GM21360 (cell line): ENCODE measurements around the gene FRS2.

Experiments
- ATAC-seq: cut with Tn5 transposase; IDR thresholded peaks from one replicate; pipeline ENCODE4 v1.9.1; 2021; ENCODE audit warnings: mild to moderate bottlenecking, moderate library complexity; ENCODE audit not compliant: unreplicated experiment

The FRS2 gene

GRCh38 chr12:69500631-69501030 lies 30.4 kb downstream of the FRS2 start:
- no peak for ATAC-seq

DNA sequence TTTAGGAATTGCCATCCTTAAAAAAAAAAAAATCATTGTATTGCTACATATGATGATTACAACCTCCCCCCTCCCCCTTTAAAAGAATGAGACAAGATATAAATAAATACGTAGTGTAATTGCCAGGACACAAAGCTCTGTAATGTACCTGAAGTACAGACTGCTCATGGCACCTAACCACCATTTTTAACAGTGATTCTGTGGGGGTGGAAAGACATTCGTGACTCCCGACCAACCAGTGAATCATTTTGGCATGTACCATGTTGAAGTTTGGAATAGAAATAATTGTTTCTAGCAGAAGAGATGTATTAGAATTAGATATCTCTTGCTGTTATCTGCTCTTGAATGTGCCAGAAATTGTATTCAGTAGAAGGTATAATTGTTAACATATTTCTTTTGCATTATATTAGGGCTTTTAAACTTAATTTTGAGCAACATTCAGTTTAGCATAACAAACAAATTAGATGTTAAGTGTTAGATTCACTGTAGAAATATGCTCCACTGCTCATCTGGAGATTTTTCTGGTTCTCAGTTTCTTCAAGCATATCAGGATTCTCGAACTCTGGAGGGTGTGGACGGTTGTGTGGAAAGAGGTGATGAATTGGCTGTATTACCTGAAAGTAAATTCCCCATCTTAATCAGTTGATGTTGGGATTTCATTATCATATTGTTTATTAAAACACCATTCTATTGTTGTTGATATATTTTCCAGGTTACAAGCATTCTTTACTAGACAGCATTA lies 31.1 kb downstream of the FRS2 start:
- no peak for ATAC-seq

DNA sequence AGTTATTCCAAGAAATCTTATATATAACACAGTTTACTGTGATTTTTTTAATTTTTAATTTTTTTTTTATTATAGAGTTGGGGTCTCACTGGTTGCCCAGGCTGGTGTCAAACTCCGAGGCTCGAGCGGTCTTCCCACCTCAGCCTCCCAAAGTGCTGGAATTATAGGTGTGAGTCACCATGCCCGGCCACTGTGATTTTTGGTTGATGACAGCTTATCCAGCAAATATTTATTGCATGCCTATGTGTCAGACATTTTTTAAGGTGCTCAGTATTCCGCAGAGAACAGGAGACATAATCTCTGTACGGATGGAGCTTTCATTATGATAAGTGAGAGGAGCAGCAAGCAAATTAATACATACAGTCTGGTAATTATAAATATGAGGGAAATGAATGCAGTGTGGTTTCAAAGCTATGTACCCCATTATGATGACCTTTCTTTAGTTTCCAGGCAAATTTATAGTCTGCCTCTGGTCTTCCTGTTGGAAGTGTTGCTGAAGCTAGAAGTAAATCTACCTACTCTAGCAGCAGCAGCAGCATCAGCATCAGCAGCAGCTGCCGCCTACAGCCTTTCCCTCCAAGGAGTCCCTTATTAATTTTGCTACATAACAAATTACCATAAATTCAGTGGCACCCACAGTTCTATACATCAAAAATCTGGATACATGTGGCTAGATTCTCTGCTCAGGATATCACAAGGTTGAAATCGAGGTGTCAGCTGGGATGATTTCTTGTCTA lies 32.3 kb downstream of the FRS2 start:
- no peak for ATAC-seq

GRCh38 chr12:69508091-69508490 lies 37.9 kb downstream of the FRS2 start:
- ATAC-seq = no peak

DNA sequence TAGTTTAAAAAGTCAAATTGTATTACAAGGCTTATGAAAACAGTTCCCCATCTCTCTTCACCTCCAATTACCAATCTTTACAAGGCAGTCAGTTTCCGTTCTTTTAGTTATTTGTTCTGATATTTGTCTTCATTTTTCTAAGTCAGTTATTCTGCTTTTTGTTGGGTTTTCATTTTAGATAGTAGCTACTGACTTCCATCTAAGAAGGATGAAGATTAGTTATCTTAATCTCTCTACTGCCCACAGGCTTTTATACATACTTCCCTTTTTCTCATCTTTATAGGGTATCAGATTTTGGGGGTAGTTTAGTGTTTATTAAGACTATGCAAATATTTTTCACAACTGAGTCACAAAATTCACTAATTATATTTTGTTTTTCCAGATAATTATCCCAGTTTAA lies 38.4 kb downstream of the FRS2 start:
- ATAC-seq = no peak

- ATAC-seq = no peak
Observed at GRCh38 chr12:69509308-69509736, 39.1 kb downstream of the FRS2 start.

DNA sequence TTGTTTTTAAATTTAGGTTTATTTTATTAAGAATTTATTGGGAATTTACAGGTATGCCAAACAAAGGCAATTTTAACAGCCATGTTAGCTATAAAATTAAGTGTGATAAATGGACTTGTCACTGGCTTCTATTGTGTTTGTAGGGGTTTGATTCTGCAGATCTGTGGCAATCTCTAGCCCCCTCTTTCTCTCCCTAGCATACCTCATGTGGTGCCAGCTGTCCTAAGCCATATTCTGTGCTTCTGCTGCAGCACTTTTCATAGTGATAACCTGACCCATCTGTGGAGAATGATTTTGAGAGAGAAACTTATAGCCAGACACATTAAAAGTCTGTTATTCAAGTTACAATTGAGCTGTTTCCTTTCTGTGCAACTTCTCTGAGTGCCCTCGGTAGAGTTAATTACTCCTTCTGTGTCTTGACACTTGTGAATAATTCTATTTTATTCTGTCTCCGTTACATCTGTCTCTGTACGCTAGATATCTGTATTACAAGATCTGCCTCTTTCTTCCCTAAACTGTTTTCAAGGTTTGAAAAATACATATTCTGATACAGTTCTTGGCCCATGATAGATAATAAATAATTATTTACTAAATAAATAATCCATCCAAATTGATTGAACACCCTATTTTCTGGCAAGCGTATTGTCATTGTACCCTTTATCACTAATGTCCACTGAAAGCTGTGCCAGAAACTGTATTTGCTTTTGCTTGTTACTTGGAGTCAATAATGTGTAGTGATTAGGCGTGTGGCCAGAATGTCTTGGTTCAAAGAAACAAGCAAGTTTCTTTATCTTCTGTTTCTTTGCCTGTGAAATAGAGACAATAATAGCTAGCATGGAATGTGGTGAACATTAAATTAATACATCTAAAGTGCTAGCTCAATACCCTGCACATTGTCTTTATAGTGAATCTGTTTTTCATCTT lies 40.0 kb downstream of the FRS2 start:
- no peak for ATAC-seq

DNA sequence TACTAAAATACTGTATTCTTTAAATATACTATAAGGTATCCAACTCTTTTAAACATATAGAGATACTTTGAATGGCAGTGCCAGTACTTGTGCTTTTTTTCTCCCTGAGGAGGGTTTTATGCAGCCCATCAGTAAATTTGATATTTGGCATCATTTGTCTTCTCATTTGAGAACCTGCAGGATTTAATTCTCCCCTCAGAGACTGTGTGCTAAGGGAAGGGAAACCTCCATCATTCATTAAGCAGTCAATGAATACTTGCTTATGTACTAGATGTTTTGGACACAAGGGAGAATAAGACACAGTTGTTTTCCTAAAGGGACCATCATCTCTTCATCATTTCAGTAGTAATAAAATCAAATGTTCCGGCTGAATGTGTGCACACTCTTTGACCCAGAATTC lies 40.8 kb downstream of the FRS2 start:
- ATAC-seq = no peak

GRCh38 chr12:69511469-69512267 lies 41.5 kb downstream of the FRS2 start:
- ATAC-seq = no peak

DNA sequence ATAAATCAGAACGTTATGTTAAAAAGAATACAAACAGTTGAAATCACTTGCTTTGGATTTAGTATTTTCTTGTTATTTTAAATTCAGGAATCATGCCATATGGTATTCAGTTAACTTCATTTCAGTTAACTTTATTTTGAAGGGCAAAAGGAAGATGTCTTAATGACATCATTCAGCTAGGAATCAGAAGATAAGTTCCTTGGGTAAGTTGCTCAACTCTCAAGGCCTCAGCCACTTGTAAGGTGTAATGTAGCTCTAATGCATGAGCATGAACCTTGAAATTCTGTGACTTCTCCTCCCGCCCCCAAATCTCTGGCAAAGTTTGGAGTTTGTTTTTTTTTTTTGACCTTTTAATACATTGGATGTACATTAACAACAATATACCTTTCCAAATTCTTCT lies 42.6 kb downstream of the FRS2 start:
- no peak for ATAC-seq

DNA sequence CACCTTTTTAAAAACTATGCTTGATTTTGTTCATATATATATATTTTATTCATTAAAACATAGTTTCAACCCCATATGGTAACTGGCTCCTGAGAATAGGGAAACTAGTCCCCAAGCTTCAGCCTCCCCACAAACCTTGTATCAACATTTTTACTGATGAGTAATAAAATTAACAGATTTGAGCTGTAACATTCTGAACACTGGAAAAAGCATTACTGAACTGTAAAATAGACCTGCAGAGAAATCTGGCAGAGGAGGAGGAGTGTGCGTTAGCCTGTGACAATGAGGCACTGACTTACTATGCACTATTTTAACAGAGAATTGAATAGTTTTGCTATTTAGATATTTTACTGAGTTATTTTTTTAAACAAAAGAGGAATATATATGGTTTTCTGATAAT lies 43.1 kb downstream of the FRS2 start:
- ATAC-seq = no peak

- no peak for ATAC-seq
Observed at GRCh38 chr12:69514111-69514510, 43.9 kb downstream of the FRS2 start.

GRCh38 chr12:69514845-69515244 lies 44.7 kb downstream of the FRS2 start:
- ATAC-seq = no peak

DNA sequence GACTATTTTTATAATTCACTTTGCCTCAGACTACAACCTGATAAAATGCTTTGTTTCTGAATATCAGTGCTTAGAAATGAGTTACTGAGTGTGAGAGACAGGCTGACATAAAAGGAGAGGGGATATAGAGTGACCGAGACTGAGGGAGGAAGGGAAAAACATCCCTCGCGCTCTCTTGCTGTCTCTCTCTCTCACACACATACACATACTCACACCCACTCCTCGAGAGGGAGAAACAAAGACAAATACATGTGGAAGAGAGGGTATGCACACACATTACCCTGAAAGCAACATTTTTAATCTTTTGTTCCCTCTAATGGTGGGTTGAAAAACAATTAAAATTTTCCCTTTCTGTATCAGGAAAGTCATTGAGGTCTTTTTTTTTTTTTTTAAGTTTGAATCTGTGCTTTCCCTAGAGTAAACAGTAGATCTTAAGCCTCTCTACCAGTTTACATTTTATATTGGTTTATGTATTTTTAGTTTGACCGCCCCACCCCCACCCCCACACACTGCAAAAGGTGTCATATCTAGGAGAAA lies 45.3 kb downstream of the FRS2 start:
- ATAC-seq = no peak

GRCh38 chr12:69516950-69517349 lies 46.8 kb downstream of the FRS2 start:
- no peak for ATAC-seq

DNA sequence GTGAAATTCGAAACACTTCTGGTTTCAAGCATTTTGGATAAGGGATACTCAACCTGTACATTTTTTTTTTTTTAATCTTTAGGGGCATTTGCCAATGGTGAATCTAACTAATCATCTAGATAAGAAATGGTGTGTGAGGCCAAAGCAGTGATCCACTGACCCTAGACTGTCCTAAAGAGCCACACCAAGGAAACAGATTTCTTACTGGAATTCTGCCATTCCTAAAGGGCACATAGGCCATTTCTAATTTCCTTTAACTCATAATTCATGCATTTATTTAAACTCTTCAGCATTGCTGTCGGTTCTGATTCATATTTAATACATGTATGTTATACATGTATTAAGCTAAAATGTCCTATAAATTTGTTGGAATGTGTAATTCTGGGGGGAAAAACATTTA lies 47.2 kb downstream of the FRS2 start:
- ATAC-seq = no peak

- no peak for ATAC-seq
Observed at GRCh38 chr12:69519871-69520270, 49.7 kb downstream of the FRS2 start.

DNA sequence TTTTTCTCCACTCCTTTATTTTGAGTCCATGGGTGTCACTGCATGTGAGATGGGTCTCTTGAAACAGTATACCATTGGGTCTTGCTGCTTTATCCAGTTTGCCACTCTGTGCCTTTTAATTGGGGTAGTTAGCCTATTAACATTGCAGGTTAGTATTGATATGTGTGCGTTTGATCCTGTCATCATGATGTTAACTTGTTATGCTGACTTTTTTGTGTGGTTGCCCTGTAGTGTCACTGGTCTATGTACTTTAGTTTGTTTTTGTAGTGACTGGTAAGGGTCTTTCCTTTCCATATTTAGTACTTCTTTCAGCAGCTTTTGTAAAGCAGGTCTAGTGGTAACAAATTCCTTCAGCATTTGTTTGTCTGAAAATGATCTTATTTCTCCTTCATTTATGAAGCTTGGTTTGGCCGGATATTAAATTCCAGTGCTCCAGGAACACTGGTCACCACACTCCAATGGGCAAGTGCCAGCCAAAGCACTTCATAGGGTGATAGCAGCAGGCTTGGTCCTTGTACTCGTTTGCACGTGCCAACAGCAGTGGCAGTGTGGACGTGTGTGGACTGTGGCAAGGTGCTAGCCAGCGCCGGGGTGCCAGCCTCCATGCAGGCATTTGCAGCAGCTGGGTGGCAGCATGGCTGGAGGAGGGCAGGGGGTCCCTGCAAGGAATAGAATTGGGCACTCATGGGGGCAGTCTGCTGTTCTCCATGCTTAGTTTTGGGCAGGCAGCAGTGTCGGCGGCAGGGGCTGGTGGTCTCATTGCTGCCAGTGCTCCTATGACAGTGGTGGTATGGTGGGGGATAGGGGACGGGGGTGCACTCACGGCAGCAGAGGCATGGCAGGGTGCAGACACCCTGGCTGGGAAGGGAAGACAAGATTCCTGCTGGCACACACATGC lies 53.5 kb downstream of the FRS2 start:
- ATAC-seq = no peak

DNA sequence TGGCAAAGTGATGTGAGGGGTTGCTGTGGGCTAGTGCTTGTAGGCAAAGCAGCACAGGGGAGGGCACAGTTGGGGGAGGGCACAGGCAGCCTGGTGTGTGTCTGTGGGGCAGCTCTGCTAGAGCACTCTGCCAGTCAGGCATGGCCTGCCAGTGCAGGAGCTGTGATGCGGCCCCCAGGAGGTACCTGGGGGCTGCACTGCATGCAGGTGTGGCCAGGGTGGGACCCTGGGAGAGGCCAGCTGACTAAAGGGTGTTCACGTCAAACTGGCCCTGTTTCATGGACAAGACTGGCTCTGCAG lies 54.1 kb downstream of the FRS2 start:
- no peak for ATAC-seq
